GM18505 (cell line): ENCODE data around the gene ARMC3.
"Not testable (repeated sequence)": the region's sequence is repeated elsewhere in the genome, so short reads cannot be mapped to it uniquely, and the experiment has no call there.

Experiments
- ATAC-seq: cut with Tn5 transposase; IDR thresholded peaks from one replicate; pipeline ENCODE4 v1.9.1; 2021; ENCODE audit not compliant: unreplicated experiment
- POLR2A ChIP-seq: IDR thresholded peaks from 4 replicates; pipeline ENCODE4 v1.6.1; 2011; ENCODE audit warnings: borderline replicate concordance; ENCODE audit not compliant: insufficient read depth, insufficient read length; ENCODE audit errors: extremely low read depth

The ARMC3 gene

GRCh38 chr10:23063045-23063972, 135.5 kb downstream of the ARMC3 start:
- no peak for TF ChIP-seq POLR2A
- no peak for ATAC-seq

- ATAC-seq = no peak
- no peak for TF ChIP-seq POLR2A
Measured at GRCh38 chr10:23063973-23064812, 136.3 kb downstream of the ARMC3 start.

GRCh38 chr10:23064813-23065114, 136.9 kb downstream of the ARMC3 start:
- not testable (repeated sequence) for ATAC-seq

- TF ChIP-seq POLR2A = no peak
- ATAC-seq = no peak
Measured at GRCh38 chr10:23065181-23065948, 137.5 kb downstream of the ARMC3 start.

- no peak for ATAC-seq
- TF ChIP-seq POLR2A = no peak
Measured at GRCh38 chr10:23067337-23067736, 139.5 kb downstream of the ARMC3 start.

GRCh38 chr10:23067939-23068775, 140.3 kb downstream of the ARMC3 start:
- ATAC-seq = no peak
- TF ChIP-seq POLR2A = no peak

- no peak for ATAC-seq
- no peak for TF ChIP-seq POLR2A
Measured at GRCh38 chr10:23069019-23069815, 141.4 kb downstream of the ARMC3 start.

GRCh38 chr10:23070092-23070912, 142.4 kb downstream of the ARMC3 start:
- peak; percentile 18 for ATAC-seq

- TF ChIP-seq POLR2A = no peak
- ATAC-seq = peak; percentile 70
Measured at GRCh38 chr10:23070913-23071218, 143.0 kb downstream of the ARMC3 start.

- ATAC-seq = not testable (repeated sequence)
Measured at GRCh38 chr10:23072593-23072992, 144.7 kb downstream of the ARMC3 start.

- TF ChIP-seq POLR2A = no peak
- ATAC-seq = no peak
Measured at GRCh38 chr10:23073527-23073926, 145.7 kb downstream of the ARMC3 start.
